ENCODE data around the gene KLRF1.

The KLRF1 gene

DNA sequence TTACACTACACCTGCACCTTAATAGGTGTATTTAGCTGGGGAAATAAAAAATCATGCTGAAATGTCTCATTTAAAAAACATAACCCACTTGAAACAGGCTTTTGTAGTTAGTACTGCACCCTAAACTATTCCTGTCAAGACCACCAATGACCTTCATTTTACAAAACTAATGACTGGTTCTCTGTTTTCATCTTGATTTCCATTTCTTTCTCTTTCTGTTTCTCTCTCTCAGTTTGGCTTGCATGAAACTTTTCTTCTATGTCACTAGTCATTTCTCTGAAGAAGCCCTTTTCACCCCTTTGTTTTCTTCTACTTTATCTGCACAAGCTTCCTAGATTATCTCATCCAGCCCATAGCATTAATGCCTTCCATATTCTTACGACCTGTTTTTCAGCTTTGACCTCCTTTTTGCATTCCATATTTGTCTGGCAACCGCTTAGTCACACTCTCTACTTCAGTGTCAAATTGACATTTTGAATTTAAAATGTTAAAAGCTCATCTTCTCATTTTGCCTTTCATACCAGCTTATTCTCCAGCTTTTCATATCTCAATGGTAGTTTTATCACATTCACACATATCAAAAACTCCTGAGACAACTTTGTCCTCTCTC, 32.7 kb upstream of the KLRF1 start:
- Histone ChIP-seq H3K4me3 (ENCODE audit: low read length) (no peak overlapping the region), H3K4ac (ENCODE audit: low read depth, low read length) (no peak overlapping the region), H3K23ac (ENCODE audit: low read length) (no peak overlapping the region), H3K18ac (ENCODE audit: low read length) (no peak overlapping the region), H3K79me1 (ENCODE audit: low read length) (no peaks in the 10 kb centered on the region), H3K9ac (ENCODE audit: low read length) (no peak overlapping the region), H4K5ac (ENCODE audit: low read length) (no peak overlapping the region), H3K56ac (ENCODE audit: low read length) (no peak overlapping the region), H2BK15ac (replicated peaks; ENCODE audit: low read depth) (no peak overlapping the region), H2BK5ac (ENCODE audit: low read length) (no peak overlapping the region), H2BK120ac (ENCODE audit: low read depth, low read length) (no peak overlapping the region), H3K79me2 (ENCODE audit: control insufficient read depth, insufficient read depth, low read length) (no peaks in the 10 kb centered on the region), H3K4me2 (ENCODE audit: low read length) (no peak overlapping the region), H3K4me1 (ENCODE audit: control insufficient read depth, low read depth, low read length) (no peaks in the 10 kb centered on the region), H2AK5ac (ENCODE audit: low read length) (no peak overlapping the region), H3K36me3 (ENCODE audit: control insufficient read depth, insufficient read depth, low read length) (no peaks in the 10 kb centered on the region), H3K27ac (ENCODE audit: low read depth, low read length) (no peak overlapping the region), H4K8ac (ENCODE audit: low read depth, low read length) (no peak overlapping the region), H3K27me3 (ENCODE audit: insufficient read depth, low read length, poor library complexity) (no peaks in the 10 kb centered on the region)
- no peak for DNase-seq
- no CpG with 5 or more reads among the region's 2 CpGs for WGBS (ENCODE audit: extremely low coverage, insufficient coverage, low lambda C conversion rate)

DNA sequence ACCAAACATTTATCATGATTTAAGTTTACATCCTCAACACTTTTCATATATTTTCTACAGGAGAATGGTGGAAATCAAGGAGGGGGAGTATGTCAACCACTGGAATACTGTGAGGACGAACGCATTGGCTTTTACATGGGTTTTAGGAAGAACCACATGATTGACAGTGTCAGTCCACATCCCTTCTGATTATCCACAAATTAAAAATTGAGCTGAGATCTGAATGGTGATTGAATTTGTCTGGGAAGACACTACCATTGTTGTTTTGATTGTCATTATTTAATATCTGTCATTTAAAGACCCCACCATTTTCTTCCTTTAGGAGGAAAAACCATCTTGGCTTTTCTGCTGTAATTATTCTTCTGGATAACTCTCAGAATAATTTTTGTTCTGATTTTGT, 31.3 kb upstream of the KLRF1 start:
- no peak overlapping the region for H3K56ac ChIP-seq (ENCODE audit: low read length)

DNA sequence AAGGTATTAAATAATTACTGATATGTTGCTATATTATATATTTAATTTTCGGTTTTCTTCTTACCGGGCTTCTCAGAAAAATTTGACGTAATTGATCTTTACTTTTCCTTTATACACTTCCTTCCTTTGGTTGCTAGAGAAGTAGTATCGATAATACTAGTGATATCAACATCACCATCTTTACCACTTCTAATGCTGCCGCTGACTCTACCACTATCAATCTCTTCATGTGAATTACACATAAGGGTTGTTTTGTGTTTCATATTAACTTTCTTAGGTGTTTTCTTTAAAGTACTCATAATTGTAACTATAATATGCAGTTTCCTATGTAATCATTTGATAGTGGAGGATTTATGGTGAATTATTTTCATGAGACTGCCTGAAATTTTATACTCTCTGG, 30.9 kb upstream of the KLRF1 start:
- DNase-seq, result no peak
- H3K27me3 ChIP-seq (ENCODE audit: insufficient read depth, low read length, poor library complexity), result no peaks in the 10 kb centered on the region
- H3K4me3 ChIP-seq (ENCODE audit: low read length), result no peak overlapping the region
- no peaks in the 10 kb centered on the region for H3K4me1 ChIP-seq (ENCODE audit: control insufficient read depth, low read depth, low read length)
- H3K56ac ChIP-seq (ENCODE audit: low read length), result no peak overlapping the region
- WGBS (ENCODE audit: extremely low coverage, insufficient coverage, low lambda C conversion rate), result no CpG with 5 or more reads among the region's 5 CpGs
- no peak overlapping the region for H2BK5ac ChIP-seq (ENCODE audit: low read length)
- H3K18ac ChIP-seq (ENCODE audit: low read length), result no peak overlapping the region
- H2BK120ac ChIP-seq (ENCODE audit: low read depth, low read length), result no peak overlapping the region
- no peak overlapping the region for H4K8ac ChIP-seq (ENCODE audit: low read depth, low read length)
- H3K4me2 ChIP-seq (ENCODE audit: low read length), result no peak overlapping the region
- no peaks in the 10 kb centered on the region for H3K36me3 ChIP-seq (ENCODE audit: control insufficient read depth, insufficient read depth, low read length)
- H4K5ac ChIP-seq (ENCODE audit: low read length), result no peak overlapping the region
- H3K79me2 ChIP-seq (ENCODE audit: control insufficient read depth, insufficient read depth, low read length), result no peaks in the 10 kb centered on the region
- H3K4ac ChIP-seq (ENCODE audit: low read depth, low read length), result no peak overlapping the region
- no peak overlapping the region for H2AK5ac ChIP-seq (ENCODE audit: low read length)
- H3K79me1 ChIP-seq (ENCODE audit: low read length), result no peaks in the 10 kb centered on the region
- H3K23ac ChIP-seq (ENCODE audit: low read length), result no peak overlapping the region
- no peak overlapping the region for H2BK15ac ChIP-seq (replicated peaks; ENCODE audit: low read depth)
- no peak overlapping the region for H3K27ac ChIP-seq (ENCODE audit: low read depth, low read length)
- no peak overlapping the region for H3K9ac ChIP-seq (ENCODE audit: low read length)

More for the DNA sequence above, 31.3 kb upstream of the KLRF1 start:
- no peak overlapping the region for H3K27ac ChIP-seq (ENCODE audit: low read depth, low read length)
- H3K4me1 ChIP-seq (ENCODE audit: control insufficient read depth, low read depth, low read length), result no peaks in the 10 kb centered on the region
- H3K18ac ChIP-seq (ENCODE audit: low read length), result no peak overlapping the region
- no peak for DNase-seq
- no peak overlapping the region for H3K9ac ChIP-seq (ENCODE audit: low read length)
- no peak overlapping the region for H3K4me2 ChIP-seq (ENCODE audit: low read length)
- no peak overlapping the region for H2BK120ac ChIP-seq (ENCODE audit: low read depth, low read length)
- no peak overlapping the region for H2BK5ac ChIP-seq (ENCODE audit: low read length)
- H3K27me3 ChIP-seq (ENCODE audit: insufficient read depth, low read length, poor library complexity), result no peaks in the 10 kb centered on the region
- no peaks in the 10 kb centered on the region for H3K79me1 ChIP-seq (ENCODE audit: low read length)
- H2AK5ac ChIP-seq (ENCODE audit: low read length), result no peak overlapping the region
- H3K36me3 ChIP-seq (ENCODE audit: control insufficient read depth, insufficient read depth, low read length), result no peaks in the 10 kb centered on the region
- no peak overlapping the region for H3K4ac ChIP-seq (ENCODE audit: low read depth, low read length)
- WGBS (ENCODE audit: extremely low coverage, insufficient coverage, low lambda C conversion rate), result no CpG with 5 or more reads among the region's 2 CpGs
- H3K4me3 ChIP-seq (ENCODE audit: low read length), result no peak overlapping the region
- no peak overlapping the region for H3K23ac ChIP-seq (ENCODE audit: low read length)
- H2BK15ac ChIP-seq (replicated peaks; ENCODE audit: low read depth), result no peak overlapping the region
- H4K8ac ChIP-seq (ENCODE audit: low read depth, low read length), result no peak overlapping the region
- H3K79me2 ChIP-seq (ENCODE audit: control insufficient read depth, insufficient read depth, low read length), result no peaks in the 10 kb centered on the region
- no peak overlapping the region for H4K5ac ChIP-seq (ENCODE audit: low read length)

DNA sequence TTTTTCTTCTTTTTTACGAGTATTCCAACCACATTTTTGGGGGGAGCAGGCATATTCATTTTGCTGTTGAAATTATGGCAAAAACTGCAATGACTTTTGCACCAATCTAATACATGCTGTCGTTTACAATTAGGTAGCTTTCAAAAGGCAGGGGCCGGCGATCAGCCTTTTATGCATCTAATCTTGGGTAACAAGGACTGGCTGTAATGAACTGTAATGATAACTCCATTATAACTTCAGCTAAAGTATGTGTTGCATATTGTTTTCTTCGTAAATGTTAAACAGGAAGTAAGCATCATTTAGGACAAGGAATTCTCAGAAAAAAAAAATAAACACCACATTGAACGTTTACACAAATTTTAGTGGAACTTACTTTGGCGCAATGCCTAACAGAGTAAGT, 30.3 kb upstream of the KLRF1 start:
- no CpG with 5 or more reads among the region's 7 CpGs for WGBS (ENCODE audit: extremely low coverage, insufficient coverage, low lambda C conversion rate)
- Histone ChIP-seq H2BK15ac (replicated peaks; ENCODE audit: low read depth) (no peak overlapping the region), H3K4me2 (ENCODE audit: low read length) (no peak overlapping the region), H2BK120ac (ENCODE audit: low read depth, low read length) (no peak overlapping the region), H3K18ac (ENCODE audit: low read length) (no peak overlapping the region), H3K23ac (ENCODE audit: low read length) (no peak overlapping the region), H3K4me3 (ENCODE audit: low read length) (no peak overlapping the region), H3K4ac (ENCODE audit: low read depth, low read length) (no peak overlapping the region), H3K27ac (ENCODE audit: low read depth, low read length) (no peak overlapping the region), H2AK5ac (ENCODE audit: low read length) (no peak overlapping the region), H4K5ac (ENCODE audit: low read length) (no peak overlapping the region), H4K8ac (ENCODE audit: low read depth, low read length) (no peak overlapping the region), H3K79me1 (ENCODE audit: low read length) (no peaks in the 10 kb centered on the region), H2BK5ac (ENCODE audit: low read length) (no peak overlapping the region), H3K36me3 (ENCODE audit: control insufficient read depth, insufficient read depth, low read length) (no peaks in the 10 kb centered on the region), H3K4me1 (ENCODE audit: control insufficient read depth, low read depth, low read length) (no peaks in the 10 kb centered on the region), H3K79me2 (ENCODE audit: control insufficient read depth, insufficient read depth, low read length) (no peaks in the 10 kb centered on the region), H3K9ac (ENCODE audit: low read length) (no peak overlapping the region), H3K27me3 (ENCODE audit: insufficient read depth, low read length, poor library complexity) (no peaks in the 10 kb centered on the region), H3K56ac (ENCODE audit: low read length) (no peak overlapping the region)
- DNase-seq, result no peak

DNA sequence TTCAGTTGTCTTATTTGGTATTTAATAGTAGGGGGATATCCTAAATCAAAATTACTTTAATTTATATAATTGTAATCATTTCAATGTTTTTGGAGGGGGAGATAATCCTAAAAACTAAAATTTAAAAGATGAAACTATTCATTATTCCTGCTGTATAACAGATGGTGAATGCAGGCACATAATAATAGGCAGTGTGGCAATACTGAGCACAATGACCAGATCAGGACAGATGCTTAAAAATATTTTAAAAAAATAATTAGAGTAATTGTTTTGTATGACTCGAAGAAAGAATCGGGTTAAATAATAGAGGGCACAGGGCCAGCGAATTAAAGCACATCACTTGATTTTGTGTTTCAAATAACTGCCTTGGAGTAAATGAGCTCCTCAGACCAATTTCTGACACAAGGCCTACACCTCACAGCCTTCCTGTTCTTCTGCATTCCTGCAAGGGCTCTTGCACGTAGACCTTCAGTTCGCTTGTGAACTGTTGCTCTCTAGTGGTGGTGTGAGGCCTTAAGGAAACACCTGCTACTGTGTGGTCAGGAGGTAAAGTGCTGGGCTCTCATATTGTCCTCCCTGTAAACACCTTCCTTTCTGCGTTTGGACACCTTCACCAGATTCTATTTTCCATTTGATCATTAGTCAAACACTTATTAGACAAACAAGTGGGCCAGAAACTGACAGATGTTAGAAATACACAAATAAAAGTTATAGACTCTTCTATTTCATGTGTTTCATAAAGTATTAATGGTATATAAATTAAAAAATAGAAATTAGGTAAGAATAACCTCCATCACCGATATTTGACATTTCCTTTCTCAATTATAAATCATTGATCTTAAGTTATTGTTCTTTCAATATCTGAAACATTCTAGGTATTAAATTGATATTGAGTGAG, 29.3 kb upstream of the KLRF1 start:
- WGBS (ENCODE audit: extremely low coverage, insufficient coverage, low lambda C conversion rate), result no CpG with 5 or more reads among the region's 7 CpGs
- DNase-seq, result peak; percentile 92
- no peak overlapping the region for H3K9ac ChIP-seq (ENCODE audit: low read length)

More for the DNA sequence above, 29.3 kb upstream of the KLRF1 start:
- no peak overlapping the region for H2BK5ac ChIP-seq (ENCODE audit: low read length)
- no peaks in the 10 kb centered on the region for H3K79me1 ChIP-seq (ENCODE audit: low read length)
- H2AK5ac ChIP-seq (ENCODE audit: low read length), result no peak overlapping the region
- H3K18ac ChIP-seq (ENCODE audit: low read length), result no peak overlapping the region
- H3K27me3 ChIP-seq (ENCODE audit: insufficient read depth, low read length, poor library complexity), result no peaks in the 10 kb centered on the region
- no peaks in the 10 kb centered on the region for H3K4me1 ChIP-seq (ENCODE audit: control insufficient read depth, low read depth, low read length)
- H3K36me3 ChIP-seq (ENCODE audit: control insufficient read depth, insufficient read depth, low read length), result no peaks in the 10 kb centered on the region
- H4K5ac ChIP-seq (ENCODE audit: low read length), result no peak overlapping the region
- H3K27ac ChIP-seq (ENCODE audit: low read depth, low read length), result no peak overlapping the region
- no peak overlapping the region for H3K23ac ChIP-seq (ENCODE audit: low read length)
- no peaks in the 10 kb centered on the region for H3K79me2 ChIP-seq (ENCODE audit: control insufficient read depth, insufficient read depth, low read length)
- no peak overlapping the region for H3K56ac ChIP-seq (ENCODE audit: low read length)
- H3K4me2 ChIP-seq (ENCODE audit: low read length), result no peak overlapping the region
- no peak overlapping the region for H2BK120ac ChIP-seq (ENCODE audit: low read depth, low read length)
- H4K8ac ChIP-seq (ENCODE audit: low read depth, low read length), result no peak overlapping the region
- H3K4me3 ChIP-seq (ENCODE audit: low read length), result no peak overlapping the region
- H2BK15ac ChIP-seq (replicated peaks; ENCODE audit: low read depth), result no peak overlapping the region
- no peak overlapping the region for H3K4ac ChIP-seq (ENCODE audit: low read depth, low read length)
